GM21528 (cell line): ENCODE measurements around the gene RIOK1.
"Not testable (repeated sequence)": the region's sequence is repeated elsewhere in the genome, so short reads cannot be mapped to it uniquely, and the experiment has no call there.

Experiments used
- ATAC-seq: cut with Tn5 transposase; IDR thresholded peaks from one replicate; pipeline ENCODE4 v1.9.1; 2021; ENCODE audit warnings: mild to moderate bottlenecking, moderate library complexity; ENCODE audit not compliant: unreplicated experiment, low FRiP score

RIOK1 gene

GRCh38 chr6:7389451-7390225 lies at the start of gene RIOK1, which contains the start of gene CAGE1:
Gene RIOK1, plus strand, starts transcription at chr6:7389808. Its CDS starts 195 bp downstream, at chr6:7390003.
Gene CAGE1, minus strand, starts transcription at chr6:7389742. Its CDS starts 2,569 bp downstream, at chr6:7387173.
- peak; percentile 98 for ATAC-seq

GRCh38 chr6:7341271-7341670 lies 48.3 kb upstream of the RIOK1 start:
- ATAC-seq = no peak

GRCh38 chr6:7341989-7342742 lies 47.4 kb upstream of the RIOK1 start:
- ATAC-seq = no peak

GRCh38 chr6:7343546-7344475 lies 45.8 kb upstream of the RIOK1 start:
- no peak for ATAC-seq

- not testable (repeated sequence) for ATAC-seq
These were observed 44.7 kb upstream of the RIOK1 start for GRCh38 chr6:7344773-7345450.

- ATAC-seq = not testable (repeated sequence)
These were observed 42.0 kb upstream of the RIOK1 start for GRCh38 chr6:7347551-7347997.

GRCh38 chr6:7350591-7350990 lies 39.0 kb upstream of the RIOK1 start:
- ATAC-seq = not testable (repeated sequence)

- ATAC-seq = not testable (repeated sequence)
These were observed 37.7 kb upstream of the RIOK1 start for GRCh38 chr6:7351916-7352315.

GRCh38 chr6:7367408-7367807 lies 22.2 kb upstream of the RIOK1 start:
- no peak for ATAC-seq

GRCh38 chr6:7373739-7374138 lies 15.9 kb upstream of the RIOK1 start:
- ATAC-seq = no peak

GRCh38 chr6:7377961-7378360 lies 11.6 kb upstream of the RIOK1 start:
- no peak for ATAC-seq

- no peak for ATAC-seq
These were observed 10.9 kb upstream of the RIOK1 start for GRCh38 chr6:7378740-7379139.

- no peak for ATAC-seq
These were observed 8.5 kb upstream of the RIOK1 start for GRCh38 chr6:7381092-7381491.

GRCh38 chr6:7389162-7389450 lies 502 bp upstream of the RIOK1 start:
- ATAC-seq = no peak

- ATAC-seq = peak; percentile 13
These were observed 744 bp downstream of the RIOK1 start for GRCh38 chr6:7390226-7390878.

- no peak for ATAC-seq
These were observed 1.5 kb downstream of the RIOK1 start for GRCh38 chr6:7391151-7391550.

- ATAC-seq = no peak
These were observed 2.8 kb downstream of the RIOK1 start for GRCh38 chr6:7392402-7392801.

GRCh38 chr6:7401075-7401474 lies 11.5 kb downstream of the RIOK1 start:
- no peak for ATAC-seq

GRCh38 chr6:7402716-7403115 lies 13.1 kb downstream of the RIOK1 start:
- ATAC-seq = no peak

- no peak for ATAC-seq
These were observed 14.9 kb downstream of the RIOK1 start for GRCh38 chr6:7404546-7404945.
